CD1c-positive myeloid dendritic cell (primary cell): Measurements from ENCODE around the gene MRGPRX4.
A peak's percentile ranks its signal among the peaks of the same experiment; 100 is the strongest.
"Not testable (repeated sequence)": the region's sequence is repeated elsewhere in the genome, so short reads cannot be mapped to it uniquely, and the experiment has no call there.

Source experiments
- DNase-seq: peaks from one replicate; pipeline ENCODE4 v3.0.0-alpha.2; 2016; ENCODE audit errors: extremely low spot score

MRGPRX4 gene

GRCh38 chr11:18172666-18173065 is at the start of gene MRGPRX4:
Gene MRGPRX4 (plus strand): TSS chr11:18172837. CDS start chr11:18173257, 420 bp downstream.
- no peak for DNase-seq

GRCh38 chr11:18131115-18131514 is 41.5 kb upstream of the MRGPRX4 start:
- not testable (repeated sequence) for DNase-seq

GRCh38 chr11:18132341-18132740 is 40.3 kb upstream of the MRGPRX4 start, which contains the start of gene MRGPRX3:
Gene MRGPRX3 (plus strand): TSS chr11:18132571. CDS start chr11:18137203, 4,632 bp downstream.
- no peak for DNase-seq

GRCh38 chr11:18135308-18135707 is 37.3 kb upstream of the MRGPRX4 start:
- no peak for DNase-seq

GRCh38 chr11:18137186-18137800 is 35.3 kb upstream of the MRGPRX4 start:
- no peak for DNase-seq

GRCh38 chr11:18140145-18140544 is 32.5 kb upstream of the MRGPRX4 start:
- no peak for DNase-seq

- DNase-seq: no peak
These were observed 28.4 kb upstream of the MRGPRX4 start for GRCh38 chr11:18144243-18144642.

- DNase-seq: no peak
These were observed 27.6 kb upstream of the MRGPRX4 start for GRCh38 chr11:18145025-18145424.

- DNase-seq: no peak
These were observed 26.8 kb upstream of the MRGPRX4 start for GRCh38 chr11:18145837-18146236.

- DNase-seq: no peak
These were observed 21.1 kb upstream of the MRGPRX4 start for GRCh38 chr11:18151581-18151980.

GRCh38 chr11:18168372-18168771 is 4.3 kb upstream of the MRGPRX4 start:
- DNase-seq: no peak

GRCh38 chr11:18171377-18172000 is 1.1 kb upstream of the MRGPRX4 start:
- peak; percentile 20 for DNase-seq

- DNase-seq: no peak
These were observed 709 bp downstream of the MRGPRX4 start for GRCh38 chr11:18173225-18173866.

- no peak for DNase-seq
These were observed 16.2 kb downstream of the MRGPRX4 start for GRCh38 chr11:18188796-18189195.

- DNase-seq: not testable (repeated sequence)
These were observed 17.0 kb downstream of the MRGPRX4 start for GRCh38 chr11:18189476-18190245.

GRCh38 chr11:18191376-18191775 is 18.7 kb downstream of the MRGPRX4 start:
- peak; percentile 20 for DNase-seq

GRCh38 chr11:18193010-18193409 is 20.4 kb downstream of the MRGPRX4 start:
- peak; percentile 39 for DNase-seq

GRCh38 chr11:18196532-18196931 is 23.9 kb downstream of the MRGPRX4 start:
- DNase-seq: no peak

GRCh38 chr11:18197738-18198137 is 25.1 kb downstream of the MRGPRX4 start:
- not testable (repeated sequence) for DNase-seq

GRCh38 chr11:18203723-18204122 is 31.1 kb downstream of the MRGPRX4 start:
- DNase-seq: peak; percentile 15

- DNase-seq: no peak
These were observed 31.6 kb downstream of the MRGPRX4 start for GRCh38 chr11:18204220-18204619.

GRCh38 chr11:18204771-18205170 is 32.1 kb downstream of the MRGPRX4 start:
- no peak for DNase-seq
